Measurements from ENCODE around the gene PRKAA1.
"Not testable (repeated sequence)": the region's sequence is repeated elsewhere in the genome, so short reads cannot be mapped to it uniquely, and the experiment has no call there.

The PRKAA1 gene

GRCh38 chr5:40734986-40735385 is 63.2 kb downstream of the PRKAA1 start:
- no peak for DNase-seq

GRCh38 chr5:40733879-40734563 is 64.2 kb downstream of the PRKAA1 start:
- DNase-seq: no peak

DNA sequence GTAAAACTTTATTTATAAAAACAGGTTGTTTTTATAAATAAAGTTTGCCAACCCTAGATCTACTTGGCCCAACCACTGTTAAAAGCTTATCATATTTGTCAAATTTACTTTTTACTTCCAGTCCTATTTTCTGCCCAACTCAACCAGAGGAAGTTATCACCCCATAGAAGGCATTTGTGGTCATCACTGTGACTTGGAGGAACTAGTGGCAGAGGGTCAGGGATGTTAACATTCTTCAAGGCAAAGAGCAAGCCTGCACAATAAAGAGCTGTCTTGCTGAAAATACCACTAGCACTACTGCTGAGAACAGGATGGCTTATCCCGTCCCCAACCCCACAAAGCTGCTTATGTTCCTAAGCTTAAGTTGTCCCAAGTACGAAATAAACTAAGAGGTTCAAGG is 64.7 kb downstream of the PRKAA1 start:
- no peak for DNase-seq

GRCh38 chr5:40722497-40722911 is 75.7 kb downstream of the PRKAA1 start:
- DNase-seq: not testable (repeated sequence)

GRCh38 chr5:40720069-40720468 is 78.1 kb downstream of the PRKAA1 start:
- DNase-seq: no peak

- DNase-seq: no peak
These were observed 80.9 kb downstream of the PRKAA1 start for GRCh38 chr5:40717281-40717680.

DNA sequence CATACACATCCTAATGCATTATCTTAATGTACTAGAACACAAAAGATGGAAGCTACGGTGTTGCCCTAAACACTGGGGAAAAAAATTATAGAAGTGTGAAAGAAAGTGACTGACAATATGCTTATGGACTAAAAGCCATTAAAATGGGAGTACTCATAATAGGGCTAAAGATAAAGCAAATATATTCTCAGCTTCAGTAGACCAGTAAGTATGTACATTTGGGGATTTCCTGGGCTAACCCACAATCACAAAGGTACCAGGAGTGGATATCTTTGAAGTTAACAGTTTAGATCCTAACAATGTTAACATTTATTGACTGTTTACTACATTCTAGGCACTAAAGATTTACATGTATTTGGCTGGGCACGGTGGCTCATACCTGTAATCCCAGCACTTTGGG is 81.6 kb downstream of the PRKAA1 start:
- no peak for DNase-seq

DNA sequence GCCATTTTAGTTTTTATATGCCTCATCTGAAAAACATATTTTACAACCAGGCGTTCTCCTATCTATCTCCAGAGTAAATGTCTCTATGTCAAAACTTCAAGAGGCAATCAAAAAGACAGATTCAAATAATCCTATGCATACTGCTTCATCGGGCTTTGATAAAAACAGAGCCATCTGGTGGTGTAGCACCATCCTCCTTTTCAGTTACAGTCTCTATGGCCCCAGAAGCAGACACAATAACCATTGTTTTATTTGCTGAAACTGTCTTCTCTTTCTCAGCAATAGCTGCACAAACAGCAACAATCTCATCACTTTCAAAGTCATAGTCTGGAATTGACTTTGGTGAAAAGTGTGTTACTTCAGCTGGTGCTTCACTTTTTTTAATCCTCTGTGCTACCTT is 82.2 kb downstream of the PRKAA1 start:
- no peak for DNase-seq

GRCh38 chr5:40714001-40714400 is 84.2 kb downstream of the PRKAA1 start:
- DNase-seq: no peak

DNA sequence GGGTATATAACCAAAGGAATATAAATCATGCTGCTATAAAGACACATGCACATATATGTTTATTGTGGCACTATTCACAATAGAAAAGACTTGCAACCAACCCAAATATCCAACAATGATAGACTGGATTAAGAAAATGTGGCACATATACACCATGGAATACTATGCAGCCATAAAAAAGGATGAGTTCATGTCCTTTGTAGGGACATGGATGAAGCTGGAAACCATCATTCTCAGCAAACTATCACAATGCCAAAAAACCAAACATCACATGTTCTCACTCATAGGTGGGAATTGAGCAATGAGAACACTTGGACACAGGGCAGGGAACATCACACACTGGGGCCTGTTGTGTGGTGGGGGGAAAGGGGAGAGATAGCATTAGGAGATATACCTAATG is 87.6 kb downstream of the PRKAA1 start:
- not testable (repeated sequence) for DNase-seq

Data from right kidney (tissue), 1 donor.